ENCODE measurements around the gene ECE1. TPM values are rescaled to one million over a fixed set of nuclear protein-coding genes. Genes with fewer than 3 reads are reported as not detected.
"Not testable (repeated sequence)": the region's sequence is repeated elsewhere in the genome, so short reads cannot be mapped to it uniquely, and the experiment has no call there.

Gene ECE1
- total and polyA plus RNA-seq, 3 experiments from 2014 or later: 41.5 to 88.4 (median 78.2) TPM

- Histone ChIP-seq H3K27me3 (ENCODE audit: insufficient read depth, low read length, poor library complexity, severe bottlenecking) (no peaks in the 10 kb centered on the region), H3K4me1 (ENCODE audit: insufficient read depth, low read length) (no peaks in the 10 kb centered on the region), H3K36me3 (ENCODE audit: insufficient read depth, low read length) (peaks cover 21% of the 10 kb centered on the region), H3K27ac (ENCODE audit: low read depth, low read length) (no peak overlapping the region), H3K9me3 (ENCODE audit: low read length) (no peaks in the 10 kb centered on the region), H3K4me3 (ENCODE audit: low read length) (no peak overlapping the region)
- ChIA-PET CTCF (interaction anchor here (3.0 to 5.0 kb wide), 2 partner anchors 19 to 132 kb away, joined by 10 to 32 read pairs; no protein-coding TSS in a partner anchor), POLR2A (no interaction called here)
- H3K4me3 Mint-ChIP-seq: no peak overlapping the region
- DNase-seq: no peak
- peaks cover 3 to 84% (median 11%) of the 10 kb centered on the region in 3 donors for H3K36me3 Mint-ChIP-seq
- no peaks in the 10 kb centered on the region for H3K4me1 Mint-ChIP-seq
- H3K27ac Mint-ChIP-seq: peak overlapping the region in 1 of 8 donors; percentile 36
- no peaks in the 10 kb centered on the region for H3K27me3 Mint-ChIP-seq
- no peaks in the 10 kb centered on the region for H3K9me3 Mint-ChIP-seq
Measured at GRCh38 chr1:21236178-21236577, 54.1 kb downstream of the ECE1 start.

GRCh38 chr1:21234779-21235178 is 55.5 kb downstream of the ECE1 start:
- Histone ChIP-seq H3K27ac (ENCODE audit: low read depth, low read length) (no peak overlapping the region), H3K27me3 (ENCODE audit: insufficient read depth, low read length, poor library complexity, severe bottlenecking) (no peaks in the 10 kb centered on the region), H3K4me3 (ENCODE audit: low read length) (no peak overlapping the region), H3K9me3 (ENCODE audit: low read length) (no peaks in the 10 kb centered on the region), H3K4me1 (ENCODE audit: insufficient read depth, low read length) (no peaks in the 10 kb centered on the region), H3K36me3 (ENCODE audit: insufficient read depth, low read length) (peaks cover 17% of the 10 kb centered on the region)
- H3K36me3 Mint-ChIP-seq: peaks cover 3 to 85% (median 11%) of the 10 kb centered on the region in 3 donors
- peak overlapping the region in 1 of 7 donors; percentile 48 for H3K4me3 Mint-ChIP-seq
- POLR2A ChIA-PET: no interaction called here
- no peaks in the 10 kb centered on the region for H3K27me3 Mint-ChIP-seq
- H3K27ac Mint-ChIP-seq: peak overlapping the region in 3 of 8 donors; percentile 33 to 65 (median 63)
- H3K4me1 Mint-ChIP-seq: no peaks in the 10 kb centered on the region
- no peaks in the 10 kb centered on the region for H3K9me3 Mint-ChIP-seq
- CTCF ChIA-PET: interaction anchor here (4.8 to 5.0 kb wide), 3 partner anchors 18 to 132 kb away, joined by 32 to 136 read pairs (median 35); no protein-coding TSS in a partner anchor
- no peak for DNase-seq

GRCh38 chr1:21233490-21233889 is 56.8 kb downstream of the ECE1 start:
- H3K9me3 ChIP-seq (ENCODE audit: low read length): no peaks in the 10 kb centered on the region
- H3K4me3 Mint-ChIP-seq: no peak overlapping the region
- H3K4me1 ChIP-seq (ENCODE audit: insufficient read depth, low read length): no peaks in the 10 kb centered on the region
- peaks cover 3 to 85% (median 11%) of the 10 kb centered on the region in 3 donors for H3K36me3 Mint-ChIP-seq
- ChIA-PET POLR2A (no interaction called here), CTCF (interaction anchor here (1.1 to 5.0 kb wide), 8 partner anchors 11 to 139 kb away, joined by 3 to 136 read pairs (median 15); no protein-coding TSS in a partner anchor)
- H3K27ac Mint-ChIP-seq: peak overlapping the region in 6 of 8 donors; percentile 12 to 54 (median 42)
- H3K4me3 ChIP-seq (ENCODE audit: low read length): no peak overlapping the region
- H3K4me1 Mint-ChIP-seq: no peaks in the 10 kb centered on the region
- no peaks in the 10 kb centered on the region for H3K27me3 ChIP-seq (ENCODE audit: insufficient read depth, low read length, poor library complexity, severe bottlenecking)
- peaks cover 21% of the 10 kb centered on the region for H3K36me3 ChIP-seq (ENCODE audit: insufficient read depth, low read length)
- H3K27ac ChIP-seq (ENCODE audit: low read depth, low read length): no peak overlapping the region
- no peak for DNase-seq
- H3K27me3 Mint-ChIP-seq: no peaks in the 10 kb centered on the region
- no peaks in the 10 kb centered on the region for H3K9me3 Mint-ChIP-seq

- Mint-ChIP-seq H3K27me3 (no peaks in the 10 kb centered on the region), H3K4me1 (no peaks in the 10 kb centered on the region)
- DNase-seq: peak in 3 of 5 donors; percentile 9 to 37 (median 22)
Measured at GRCh38 chr1:21232044-21232443, 58.2 kb downstream of the ECE1 start.

GRCh38 chr1:21229246-21230000 is 60.8 kb downstream of the ECE1 start:
- peaks cover 3 to 79% (median 17%) of the 10 kb centered on the region in 3 donors for H3K36me3 Mint-ChIP-seq
- H3K27me3 Mint-ChIP-seq: no peaks in the 10 kb centered on the region
- no peak overlapping the region for H3K27ac ChIP-seq (ENCODE audit: low read depth, low read length)
- no peak for DNase-seq
- H3K4me1 ChIP-seq (ENCODE audit: insufficient read depth, low read length): no peaks in the 10 kb centered on the region
- no peaks in the 10 kb centered on the region for H3K9me3 Mint-ChIP-seq
- CTCF ChIA-PET: interaction anchor here (1.3 to 1.6 kb wide), 2 partner anchors 26 to 139 kb away, joined by 5 read pairs; no protein-coding TSS in a partner anchor
- no peaks in the 10 kb centered on the region for H3K9me3 ChIP-seq (ENCODE audit: low read length)
- POLR2A ChIA-PET: no interaction called here
- H3K4me3 ChIP-seq (ENCODE audit: low read length): no peak overlapping the region
- H3K27ac Mint-ChIP-seq: peak overlapping the region in 1 of 8 donors; percentile 10
- no peak overlapping the region for H3K4me3 Mint-ChIP-seq
- H3K27me3 ChIP-seq (ENCODE audit: insufficient read depth, low read length, poor library complexity, severe bottlenecking): no peaks in the 10 kb centered on the region
- H3K4me1 Mint-ChIP-seq: no peaks in the 10 kb centered on the region
- peaks cover 32% of the 10 kb centered on the region for H3K36me3 ChIP-seq (ENCODE audit: insufficient read depth, low read length)

More at GRCh38 chr1:21232044-21232443, 58.2 kb downstream of the ECE1 start:
- CTCF ChIA-PET: interaction anchor here (0.6 to 5.0 kb wide), 22 partner anchors 9 to 420 kb away, joined by 3 to 136 read pairs (median 5); no protein-coding TSS in a partner anchor
- Histone ChIP-seq H3K4me1 (ENCODE audit: insufficient read depth, low read length) (no peaks in the 10 kb centered on the region), H3K27ac (ENCODE audit: low read depth, low read length) (no peak overlapping the region), H3K9me3 (ENCODE audit: low read length) (no peaks in the 10 kb centered on the region), H3K27me3 (ENCODE audit: insufficient read depth, low read length, poor library complexity, severe bottlenecking) (no peaks in the 10 kb centered on the region), H3K36me3 (ENCODE audit: insufficient read depth, low read length) (peaks cover 17% of the 10 kb centered on the region), H3K4me3 (ENCODE audit: low read length) (no peak overlapping the region)
- no peak overlapping the region for H3K4me3 Mint-ChIP-seq
- POLR2A ChIA-PET: no interaction called here
- peaks cover 3 to 84% (median 15%) of the 10 kb centered on the region in 3 donors for H3K36me3 Mint-ChIP-seq
- peak overlapping the region in 1 of 8 donors; percentile 31 for H3K27ac Mint-ChIP-seq
- no peaks in the 10 kb centered on the region for H3K9me3 Mint-ChIP-seq

GRCh38 chr1:21228224-21228623 is 62.0 kb downstream of the ECE1 start:
- H3K4me3 Mint-ChIP-seq; H3K4me1 ChIP-seq (ENCODE audit: insufficient read depth, low read length); H3K27me3 ChIP-seq (ENCODE audit: insufficient read depth, low read length, poor library complexity, severe bottlenecking); H3K27me3 Mint-ChIP-seq; H3K4me1 Mint-ChIP-seq; DNase-seq; H3K4me3 ChIP-seq (ENCODE audit: low read length); POLR2A ChIA-PET; H3K9me3 Mint-ChIP-seq; H3K27ac ChIP-seq (ENCODE audit: low read depth, low read length); H3K9me3 ChIP-seq (ENCODE audit: low read length): not testable (repeated sequence)
- Mint-ChIP-seq H3K36me3 (peaks cover 3 to 78% (median 22%) of the 10 kb centered on the region in 3 donors), H3K27ac (peak overlapping the region in 1 of 8 donors; percentile 12)
- CTCF ChIA-PET: interaction anchor here (1.6 kb wide), 1 partner anchor 27 kb away, joined by 5 read pairs; no protein-coding TSS in a partner anchor
- H3K36me3 ChIP-seq (ENCODE audit: insufficient read depth, low read length): peaks cover 39% of the 10 kb centered on the region

- CTCF ChIA-PET: interaction anchor here (1.2 to 1.9 kb wide), 3 partner anchors 9 to 143 kb away, joined by 3 to 9 read pairs (median 3); no protein-coding TSS in a partner anchor
Measured at GRCh38 chr1:21225065-21225464, 65.2 kb downstream of the ECE1 start.

GRCh38 chr1:21220815-21221214 is 69.4 kb downstream of the ECE1 start:
- no peak overlapping the region for H3K27ac Mint-ChIP-seq
- Histone ChIP-seq H3K27me3 (ENCODE audit: insufficient read depth, low read length, poor library complexity, severe bottlenecking) (no peaks in the 10 kb centered on the region), H3K4me3 (ENCODE audit: low read length) (no peak overlapping the region), H3K4me1 (ENCODE audit: insufficient read depth, low read length) (no peaks in the 10 kb centered on the region), H3K27ac (ENCODE audit: low read depth, low read length) (no peak overlapping the region), H3K36me3 (ENCODE audit: insufficient read depth, low read length) (peaks cover 28% of the 10 kb centered on the region), H3K9me3 (ENCODE audit: low read length) (no peaks in the 10 kb centered on the region)
- no peaks in the 10 kb centered on the region for H3K27me3 Mint-ChIP-seq
- DNase-seq: no peak
- no peak overlapping the region for H3K4me3 Mint-ChIP-seq
- H3K4me1 Mint-ChIP-seq: peaks cover 0 to 3% (median 0%) of the 10 kb centered on the region in 3 donors
- no peaks in the 10 kb centered on the region for H3K9me3 Mint-ChIP-seq
- H3K36me3 Mint-ChIP-seq: peaks cover 0 to 67% (median 16%) of the 10 kb centered on the region in 3 donors
- ChIA-PET POLR2A (no interaction called here), CTCF (interaction anchor here (0.8 to 1.8 kb wide), 3 partner anchors 11 to 147 kb away, joined by 3 to 6 read pairs (median 4); no protein-coding TSS in a partner anchor)

More at GRCh38 chr1:21225065-21225464, 65.2 kb downstream of the ECE1 start:
- Mint-ChIP-seq H3K4me1 (no peaks in the 10 kb centered on the region), H3K4me3 (no peak overlapping the region), H3K27me3 (no peaks in the 10 kb centered on the region), H3K9me3 (no peaks in the 10 kb centered on the region), H3K36me3 (peaks cover 0 to 77% (median 22%) of the 10 kb centered on the region in 3 donors), H3K27ac (peak overlapping the region in 1 of 8 donors; percentile 88)
- H3K27me3 ChIP-seq (ENCODE audit: insufficient read depth, low read length, poor library complexity, severe bottlenecking): no peaks in the 10 kb centered on the region
- no peak for DNase-seq
- no peaks in the 10 kb centered on the region for H3K9me3 ChIP-seq (ENCODE audit: low read length)
- H3K27ac ChIP-seq (ENCODE audit: low read depth, low read length): no peak overlapping the region
- POLR2A ChIA-PET: no interaction called here
- no peaks in the 10 kb centered on the region for H3K4me1 ChIP-seq (ENCODE audit: insufficient read depth, low read length)
- peaks cover 49% of the 10 kb centered on the region for H3K36me3 ChIP-seq (ENCODE audit: insufficient read depth, low read length)
- no peak overlapping the region for H3K4me3 ChIP-seq (ENCODE audit: low read length)
